ENCODE results near the gene SIGLEC7. TPM values are rescaled to one million over a fixed set of nuclear protein-coding genes. Genes with fewer than 3 reads are reported as not detected.
"Not testable (repeated sequence)": the region's sequence is repeated elsewhere in the genome, so short reads cannot be mapped to it uniquely, and the experiment has no call there.

SIGLEC7 gene
- total RNA-seq, 1 experiment from 2014 or later, result not detected

DNA sequence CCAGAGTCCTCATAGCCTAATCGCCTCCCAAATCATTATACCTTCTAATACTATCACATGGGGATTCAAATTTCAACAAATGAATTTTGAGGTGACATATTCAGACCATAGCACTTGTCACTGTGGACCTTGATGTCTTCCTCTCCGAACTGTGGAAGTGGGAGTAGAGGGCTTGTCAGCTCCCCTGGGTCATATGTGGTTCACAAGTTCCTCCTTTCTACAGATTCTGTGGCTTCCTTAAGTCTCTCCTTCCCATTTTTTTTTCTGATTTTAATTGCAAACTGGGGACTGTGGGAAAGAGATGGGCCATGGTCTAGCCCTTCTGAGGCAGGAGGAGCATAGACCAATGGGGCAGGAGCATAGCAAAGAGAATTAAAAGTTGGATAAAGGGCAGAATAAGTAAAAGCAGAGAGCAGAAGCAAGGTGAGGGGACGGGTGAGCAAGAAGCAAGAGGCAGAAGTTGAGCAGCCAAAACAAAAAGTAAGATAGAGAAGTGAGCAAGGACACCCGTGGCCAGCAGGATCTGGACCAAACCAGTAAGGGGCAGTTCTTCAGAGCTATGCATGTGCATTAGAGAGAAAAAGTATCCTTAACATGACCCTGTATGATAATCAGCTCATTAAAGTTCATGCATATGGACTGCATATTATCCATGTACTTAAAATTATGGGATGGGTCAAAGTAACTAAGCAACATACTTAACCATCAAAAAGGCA lies 2.6 kb upstream of the SIGLEC7 start:
- no peaks in the 10 kb centered on the region for H3K4me1 Mint-ChIP-seq (ENCODE audit: low read depth, unreplicated experiment)
- no peak for DNase-seq
- peaks cover 100% of the 10 kb centered on the region for H3K27me3 Mint-ChIP-seq (ENCODE audit: unreplicated experiment)
- no peaks in the 10 kb centered on the region for H3K36me3 Mint-ChIP-seq (ENCODE audit: insufficient read depth, unreplicated experiment)
- H3K9me3 Mint-ChIP-seq (ENCODE audit: low read depth, unreplicated experiment), result peaks cover 11% of the 10 kb centered on the region
- CTCF ChIA-PET, result no interaction called here
- no peak overlapping the region for H3K27ac Mint-ChIP-seq (ENCODE audit: unreplicated experiment)
- intact Hi-C loops (cut with micrococcal nuclease; ENCODE audit: unreplicated experiment), result no loop called here
- no peak overlapping the region for H3K4me3 Mint-ChIP-seq (ENCODE audit: low read depth, unreplicated experiment)
- TF ChIP-seq CTCF (IDR thresholded peaks at IDR 0.05; ENCODE audit: unreplicated experiment), result no peak
- BruUV-seq (replicated peaks), result no TSS peak

- peaks cover 5% of the 10 kb centered on the region for H3K9me3 Mint-ChIP-seq (ENCODE audit: low read depth, unreplicated experiment)
- no TSS peak for BruUV-seq (replicated peaks)
- H3K27ac Mint-ChIP-seq (ENCODE audit: unreplicated experiment), result no peak overlapping the region
- intact Hi-C loops (cut with micrococcal nuclease; ENCODE audit: unreplicated experiment), result no loop called here
- CTCF ChIA-PET, result no interaction called here
- DNase-seq, result no peak
- H3K4me1 Mint-ChIP-seq (ENCODE audit: low read depth, unreplicated experiment), result no peaks in the 10 kb centered on the region
- H3K36me3 Mint-ChIP-seq (ENCODE audit: insufficient read depth, unreplicated experiment), result no peaks in the 10 kb centered on the region
- no peak overlapping the region for H3K4me3 Mint-ChIP-seq (ENCODE audit: low read depth, unreplicated experiment)
- peaks cover 100% of the 10 kb centered on the region for H3K27me3 Mint-ChIP-seq (ENCODE audit: unreplicated experiment)
- TF ChIP-seq CTCF (IDR thresholded peaks at IDR 0.05; ENCODE audit: unreplicated experiment), result no peak
These were observed 1.7 kb upstream of the SIGLEC7 start for GRCh38 chr19:51140441-51140840.

GRCh38 chr19:51141181-51141580 lies 920 bp upstream of the SIGLEC7 start:
- peaks cover 100% of the 10 kb centered on the region for H3K27me3 Mint-ChIP-seq (ENCODE audit: unreplicated experiment)
- no peaks in the 10 kb centered on the region for H3K4me1 Mint-ChIP-seq (ENCODE audit: low read depth, unreplicated experiment)
- no peaks in the 10 kb centered on the region for H3K36me3 Mint-ChIP-seq (ENCODE audit: insufficient read depth, unreplicated experiment)
- no peak overlapping the region for H3K4me3 Mint-ChIP-seq (ENCODE audit: low read depth, unreplicated experiment)
- CTCF ChIA-PET, result no interaction called here
- DNase-seq, result no peak
- intact Hi-C loops (cut with micrococcal nuclease; ENCODE audit: unreplicated experiment), result no loop called here
- no TSS peak for BruUV-seq (replicated peaks)
- H3K27ac Mint-ChIP-seq (ENCODE audit: unreplicated experiment), result no peak overlapping the region
- no peak for TF ChIP-seq CTCF (IDR thresholded peaks at IDR 0.05; ENCODE audit: unreplicated experiment)
- H3K9me3 Mint-ChIP-seq (ENCODE audit: low read depth, unreplicated experiment), result no peaks in the 10 kb centered on the region

DNA sequence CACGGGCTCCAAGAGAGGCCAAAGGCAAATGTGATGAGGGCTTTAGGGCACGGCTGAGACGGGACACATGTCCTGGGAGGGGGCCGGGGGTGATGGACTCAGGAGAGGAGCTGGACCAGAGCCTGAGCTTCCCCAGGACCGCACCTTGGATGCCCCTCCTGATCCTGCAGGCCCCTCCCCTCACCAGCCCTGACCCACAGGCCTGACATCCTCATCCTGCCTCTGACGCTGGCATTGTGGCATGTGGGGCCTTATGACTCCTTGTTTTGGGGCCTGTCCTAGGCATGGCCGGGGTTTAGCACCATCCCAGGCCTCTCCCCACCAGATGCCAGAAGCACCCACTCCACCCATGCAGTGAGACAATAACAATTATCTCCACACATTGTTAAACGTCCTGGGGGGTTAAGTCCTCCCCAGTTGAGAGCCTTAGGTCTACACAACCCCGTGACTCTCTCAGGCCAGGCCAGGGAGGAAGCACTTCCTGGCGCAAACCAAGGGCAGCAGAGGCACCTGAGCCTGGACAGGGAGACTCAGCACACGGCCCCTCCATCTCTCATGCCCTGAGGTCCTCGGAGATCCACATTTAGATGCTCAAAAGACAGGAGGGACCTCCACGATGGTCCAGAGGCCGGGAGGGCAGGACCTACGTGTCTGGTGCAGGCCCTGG lies 841 bp downstream of the SIGLEC7 start:
- H3K27me3 Mint-ChIP-seq (ENCODE audit: unreplicated experiment), result peaks cover 96% of the 10 kb centered on the region
- H3K9me3 Mint-ChIP-seq (ENCODE audit: low read depth, unreplicated experiment); DNase-seq; H3K36me3 Mint-ChIP-seq (ENCODE audit: insufficient read depth, unreplicated experiment); H3K4me3 Mint-ChIP-seq (ENCODE audit: low read depth, unreplicated experiment); CTCF ChIA-PET; BruUV-seq (replicated peaks); H3K4me1 Mint-ChIP-seq (ENCODE audit: low read depth, unreplicated experiment); intact Hi-C loops (cut with micrococcal nuclease; ENCODE audit: unreplicated experiment); H3K27ac Mint-ChIP-seq (ENCODE audit: unreplicated experiment): not testable (repeated sequence)

DNA sequence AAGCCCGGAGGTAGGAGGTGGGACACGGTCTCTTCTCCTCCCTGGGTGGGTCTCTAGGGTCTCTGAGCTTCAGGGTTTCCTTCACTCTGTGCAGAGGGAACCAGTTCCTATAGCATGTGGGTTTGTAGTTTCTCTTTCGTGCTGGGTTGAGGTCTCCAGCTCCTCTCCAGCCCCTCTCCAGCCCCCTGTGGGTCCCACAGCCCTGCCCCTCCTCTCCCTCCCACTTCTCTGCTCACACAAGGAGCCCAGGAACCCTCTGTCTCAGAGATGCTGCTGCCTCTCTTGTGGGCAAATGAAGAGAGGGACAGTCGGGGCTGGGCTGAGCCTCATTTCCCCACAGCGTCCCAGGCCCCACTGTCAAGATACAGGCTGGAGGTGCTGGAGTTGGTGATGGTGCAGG lies 1.4 kb downstream of the SIGLEC7 start:
- intact Hi-C loops (cut with micrococcal nuclease; ENCODE audit: unreplicated experiment), result no loop called here
- Mint-ChIP-seq H3K4me1 (ENCODE audit: low read depth, unreplicated experiment) (no peaks in the 10 kb centered on the region), H3K36me3 (ENCODE audit: insufficient read depth, unreplicated experiment) (no peaks in the 10 kb centered on the region), H3K27ac (ENCODE audit: unreplicated experiment) (no peak overlapping the region), H3K4me3 (ENCODE audit: low read depth, unreplicated experiment) (no peak overlapping the region), H3K27me3 (ENCODE audit: unreplicated experiment) (peaks cover 96% of the 10 kb centered on the region), H3K9me3 (ENCODE audit: low read depth, unreplicated experiment) (no peaks in the 10 kb centered on the region)
- no peak for TF ChIP-seq CTCF (IDR thresholded peaks at IDR 0.05; ENCODE audit: unreplicated experiment)
- no TSS peak for BruUV-seq (replicated peaks)
- no peak for DNase-seq
- CTCF ChIA-PET, result interaction anchor here (0.5 kb wide), 1 partner anchor 23 kb away, joined by 3 read pairs; no protein-coding TSS in a partner anchor

All from Calu3 (cell line).